Activated naive CD4-positive, alpha-beta T cell treated with anti-CD3 and anti-CD28 coated beads, Interleukin-2, amount 50 U/mL, for 16 hours (primary cell): ENCODE measurements around the gene HIVEP3.

Experiments used
- DNase-seq: peaks from one replicate; pipeline ENCODE4 v3.0.0-alpha.2; 2020

The HIVEP3 gene

DNA sequence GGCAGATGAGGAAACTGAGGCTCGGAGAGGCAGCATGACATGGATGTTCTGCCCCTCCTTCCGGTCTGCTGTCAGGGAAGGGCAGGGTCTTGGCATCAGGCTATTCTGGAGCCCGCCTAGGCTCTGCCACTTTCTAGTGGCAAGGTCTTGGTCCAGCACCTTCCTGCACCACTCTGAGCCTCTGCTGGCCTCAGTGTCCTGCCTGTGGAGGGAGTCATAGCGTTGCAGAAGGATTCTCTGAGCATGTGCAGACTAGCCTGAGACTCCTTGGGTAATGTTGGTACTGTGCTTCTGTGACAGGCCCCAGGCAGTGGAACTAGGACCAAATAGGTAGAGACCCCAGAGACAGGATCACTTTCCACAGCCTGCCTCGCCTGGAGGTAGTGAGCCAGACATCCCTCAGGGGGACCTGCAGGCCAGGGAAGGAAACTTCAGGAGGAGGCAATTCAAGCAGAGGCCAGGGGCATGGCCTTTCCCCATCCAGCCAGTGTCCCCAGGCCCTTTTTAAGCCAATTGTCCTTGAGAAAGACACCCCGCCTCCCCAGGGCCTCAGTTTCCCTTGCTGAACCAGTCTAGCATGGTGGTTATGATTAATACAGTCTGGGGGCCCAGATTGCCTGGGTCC, 444.9 kb downstream of the HIVEP3 start:
- DNase-seq: no peak

DNA sequence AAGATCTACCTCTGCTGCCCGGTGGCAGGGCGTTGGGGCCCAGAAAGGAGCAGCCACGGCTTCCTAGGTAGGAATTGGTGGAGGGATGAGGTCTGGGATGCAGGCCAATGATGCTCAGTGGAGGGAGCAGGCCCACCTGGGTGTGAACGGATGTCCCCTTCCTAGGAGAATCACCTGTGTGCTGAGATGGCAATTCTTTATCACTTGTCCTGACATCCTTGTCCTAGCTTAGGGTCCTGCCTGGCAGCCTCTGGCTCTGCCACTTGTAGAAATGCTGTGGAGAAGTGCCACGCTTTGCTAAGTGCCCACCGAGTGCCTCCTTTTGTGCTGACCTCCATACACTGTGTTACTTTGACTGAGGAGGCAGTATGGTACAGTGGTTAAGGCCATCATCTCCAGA, 447.1 kb downstream of the HIVEP3 start:
- DNase-seq: no peak

DNA sequence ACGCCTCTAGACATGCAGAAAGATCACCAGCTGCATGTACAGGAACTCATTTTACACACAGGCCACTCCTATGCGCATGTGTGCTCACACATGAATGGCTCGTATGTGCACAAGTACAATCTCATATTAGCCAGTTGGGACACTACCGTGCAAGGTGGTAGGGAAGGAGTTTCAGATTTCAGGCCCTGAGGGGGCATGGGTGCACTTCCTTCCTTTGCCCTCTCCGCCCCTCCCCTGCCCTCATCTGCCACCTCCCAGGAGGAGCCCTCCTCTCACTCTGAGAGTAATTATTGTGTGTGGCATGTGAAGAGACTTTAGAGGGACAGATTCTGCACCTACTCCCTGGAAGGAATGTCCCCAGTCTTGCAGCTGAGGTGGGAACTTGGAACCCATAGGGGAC, 449.0 kb downstream of the HIVEP3 start:
- DNase-seq: no peak

DNA sequence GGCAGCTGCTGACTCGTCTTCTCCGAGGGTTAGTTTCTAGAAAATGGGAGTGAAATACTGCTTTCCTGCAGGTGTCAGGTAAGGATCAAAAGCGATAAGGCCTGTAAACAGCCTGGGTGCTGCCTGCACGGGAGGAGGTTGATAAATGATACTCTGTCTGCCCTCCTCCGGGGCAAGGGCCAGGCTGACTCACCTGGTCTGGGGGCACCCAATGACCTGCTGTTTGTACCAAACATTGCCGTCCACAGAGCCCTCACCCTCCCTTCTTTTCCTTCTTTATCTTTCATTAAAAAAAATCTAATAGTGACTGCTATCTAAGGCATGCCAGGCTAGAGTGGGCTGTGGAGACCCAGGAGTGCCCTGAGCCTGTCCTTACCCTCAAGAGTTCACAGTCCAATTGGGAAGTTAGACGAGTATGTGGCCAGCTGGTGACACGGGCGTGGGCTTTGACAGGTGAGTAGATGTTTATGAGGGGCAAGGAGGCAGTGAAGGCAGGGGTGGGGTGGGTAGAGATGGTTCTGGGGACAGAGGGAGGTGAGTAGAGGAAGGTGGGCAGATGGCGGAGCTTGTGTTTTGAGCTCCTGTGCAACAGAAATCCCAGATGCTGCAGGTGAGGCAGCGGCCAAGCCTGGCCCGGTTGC, 450.5 kb downstream of the HIVEP3 start:
- no peak for DNase-seq

DNA sequence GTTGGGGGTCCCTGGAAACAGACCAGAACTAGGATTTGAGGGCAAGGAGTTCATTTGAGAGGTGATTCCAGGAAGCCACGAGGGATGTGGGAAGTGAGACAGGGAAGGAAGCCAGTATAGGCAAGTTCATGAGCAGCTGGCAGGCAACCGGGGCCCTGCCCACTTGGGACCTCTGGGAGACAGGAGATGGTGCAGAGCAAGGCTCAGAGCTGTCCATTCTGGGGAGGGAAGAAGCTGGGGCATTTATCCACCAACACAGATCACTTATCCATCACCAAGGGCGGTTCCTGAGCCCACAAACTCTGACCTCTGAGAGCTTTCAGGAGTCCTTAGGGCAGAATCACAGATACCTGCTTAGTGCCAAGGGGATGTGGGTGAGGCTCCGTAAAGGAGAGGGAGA, 451.0 kb downstream of the HIVEP3 start:
- no peak for DNase-seq

DNA sequence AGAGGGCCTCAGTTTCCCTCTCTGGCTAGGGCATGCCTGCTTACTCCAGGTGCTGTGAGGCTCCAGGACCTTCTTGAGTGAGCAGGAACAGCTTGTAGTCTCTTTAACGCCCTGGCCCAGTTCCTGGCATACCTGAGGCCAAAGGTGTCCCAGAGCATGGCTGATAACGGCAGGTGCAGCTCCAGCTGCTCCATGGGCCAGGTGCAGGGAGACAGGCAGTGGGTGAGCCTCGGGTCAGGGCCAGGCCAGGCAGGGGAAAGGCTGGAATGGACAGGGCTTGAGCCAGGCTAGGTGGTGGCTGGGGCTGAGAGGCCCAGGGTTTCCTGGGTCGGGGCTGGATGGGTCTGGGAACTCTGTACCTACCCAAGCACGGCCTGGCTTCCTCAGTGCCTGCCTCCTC, 452.6 kb downstream of the HIVEP3 start:
- DNase-seq: no peak

DNA sequence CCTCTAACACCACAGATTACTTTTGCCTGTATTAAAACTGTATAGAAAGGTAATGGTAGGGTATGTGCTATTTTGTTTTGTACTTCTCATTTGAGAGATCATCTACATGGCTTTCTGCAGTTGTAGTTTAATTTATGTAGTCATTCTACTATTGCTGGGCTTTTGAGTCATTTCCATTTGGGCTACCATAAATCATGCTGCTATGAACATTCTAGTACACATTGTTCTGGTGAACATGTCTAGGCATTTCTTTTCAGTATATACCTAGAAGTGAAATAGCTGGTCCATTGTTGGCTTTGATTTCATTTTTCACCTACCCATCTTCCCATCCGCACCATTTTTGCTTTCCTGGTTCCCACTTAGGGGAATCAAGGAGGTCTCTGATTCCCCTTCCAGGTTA, 453.0 kb downstream of the HIVEP3 start:
- no peak for DNase-seq

DNA sequence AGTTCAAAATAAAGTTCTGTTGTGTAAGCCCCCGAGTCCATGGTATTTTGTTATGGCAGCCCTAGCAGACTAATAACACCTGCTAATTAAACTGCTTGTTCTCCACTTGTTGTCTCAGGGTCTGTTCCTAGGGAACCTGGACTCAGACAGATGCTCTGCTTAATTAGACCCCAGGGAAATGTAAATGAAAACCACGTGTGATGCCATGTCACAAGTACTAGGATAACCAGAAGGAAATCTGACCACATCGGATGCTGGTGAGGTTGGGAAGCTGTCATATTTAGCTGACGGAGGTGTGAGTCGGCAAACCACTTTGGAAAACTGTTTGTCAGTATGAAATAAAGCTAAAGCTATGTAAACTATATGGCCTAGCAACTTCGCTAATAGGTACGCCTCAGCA, 453.8 kb downstream of the HIVEP3 start:
- no peak for DNase-seq

DNA sequence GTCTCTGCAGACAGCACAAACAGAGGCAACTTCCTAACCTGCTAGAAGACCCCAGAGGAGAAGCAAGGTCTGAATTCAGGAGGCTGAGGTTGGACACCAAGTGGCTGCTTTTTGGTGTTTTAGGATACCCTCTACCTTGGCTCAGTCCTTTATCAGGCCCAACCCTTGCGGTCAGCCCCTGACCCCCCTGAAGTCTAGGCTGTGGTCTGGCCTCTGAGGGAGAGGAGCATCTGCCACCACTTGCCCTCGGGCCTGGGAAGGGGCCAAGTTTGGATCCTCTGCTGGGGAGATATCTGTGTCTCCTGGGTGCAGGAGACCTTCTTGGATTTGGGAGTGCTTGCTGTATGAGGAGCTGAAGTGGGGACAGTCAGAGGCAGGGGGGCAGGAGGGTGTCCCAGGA, 455.2 kb downstream of the HIVEP3 start:
- no peak for DNase-seq

DNA sequence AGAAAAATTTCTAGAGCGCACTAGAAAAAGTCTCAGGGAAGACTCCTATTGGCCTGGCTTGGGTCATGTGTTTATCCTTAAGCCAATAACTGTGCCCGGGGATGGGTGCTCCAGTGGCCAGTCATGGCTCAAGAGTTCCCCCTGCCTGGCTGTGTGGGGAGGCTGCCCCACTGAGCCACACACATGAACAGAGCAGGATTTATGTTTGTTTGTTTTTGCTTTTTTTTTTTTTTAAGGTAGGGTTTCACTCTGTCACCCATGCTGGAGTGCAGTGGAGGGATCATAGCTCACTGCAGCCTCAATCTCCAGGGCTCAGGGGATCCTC, 456.1 kb downstream of the HIVEP3 start:
- no peak for DNase-seq

DNA sequence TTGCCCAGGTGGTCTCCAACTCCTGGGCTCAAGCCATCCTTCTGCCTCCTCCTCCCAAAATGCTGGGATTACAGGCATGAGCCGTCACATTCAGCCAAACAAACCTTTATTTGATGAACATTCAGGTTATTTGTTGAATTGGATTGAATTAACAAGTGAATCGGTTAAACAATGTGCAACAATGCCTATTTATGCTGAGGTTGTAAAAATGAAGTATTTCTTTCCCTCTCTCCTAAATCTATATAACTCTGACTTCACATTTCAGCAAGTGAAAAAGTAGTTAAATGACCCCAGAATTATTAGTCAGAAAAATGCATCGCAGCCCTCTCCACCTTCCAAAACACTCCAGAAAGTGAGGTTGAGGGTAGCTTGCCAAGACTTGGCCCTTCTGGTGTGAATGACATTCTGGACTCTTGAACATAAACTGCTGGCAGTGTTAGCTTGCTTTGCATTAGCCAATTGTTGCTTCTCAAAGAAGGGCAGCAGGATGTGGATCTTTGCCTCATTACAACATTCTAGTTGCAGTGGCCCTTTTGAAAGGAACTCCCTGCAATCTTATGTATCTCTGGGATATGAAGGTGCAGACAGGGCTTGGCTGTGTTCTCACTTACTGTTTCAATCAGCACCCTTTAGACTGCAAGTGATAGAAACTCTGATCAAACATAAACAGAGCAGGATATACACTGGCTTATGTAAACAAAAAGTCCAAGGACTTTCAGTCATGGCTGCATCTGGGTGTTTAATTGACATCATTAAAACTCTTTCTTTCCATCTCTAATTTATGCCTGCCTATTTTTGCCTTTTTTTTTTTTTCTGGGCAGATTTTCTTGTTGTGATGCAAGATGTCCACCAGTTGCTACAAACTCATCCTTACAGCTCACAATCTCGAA, 456.7 kb downstream of the HIVEP3 start:
- no peak for DNase-seq

DNA sequence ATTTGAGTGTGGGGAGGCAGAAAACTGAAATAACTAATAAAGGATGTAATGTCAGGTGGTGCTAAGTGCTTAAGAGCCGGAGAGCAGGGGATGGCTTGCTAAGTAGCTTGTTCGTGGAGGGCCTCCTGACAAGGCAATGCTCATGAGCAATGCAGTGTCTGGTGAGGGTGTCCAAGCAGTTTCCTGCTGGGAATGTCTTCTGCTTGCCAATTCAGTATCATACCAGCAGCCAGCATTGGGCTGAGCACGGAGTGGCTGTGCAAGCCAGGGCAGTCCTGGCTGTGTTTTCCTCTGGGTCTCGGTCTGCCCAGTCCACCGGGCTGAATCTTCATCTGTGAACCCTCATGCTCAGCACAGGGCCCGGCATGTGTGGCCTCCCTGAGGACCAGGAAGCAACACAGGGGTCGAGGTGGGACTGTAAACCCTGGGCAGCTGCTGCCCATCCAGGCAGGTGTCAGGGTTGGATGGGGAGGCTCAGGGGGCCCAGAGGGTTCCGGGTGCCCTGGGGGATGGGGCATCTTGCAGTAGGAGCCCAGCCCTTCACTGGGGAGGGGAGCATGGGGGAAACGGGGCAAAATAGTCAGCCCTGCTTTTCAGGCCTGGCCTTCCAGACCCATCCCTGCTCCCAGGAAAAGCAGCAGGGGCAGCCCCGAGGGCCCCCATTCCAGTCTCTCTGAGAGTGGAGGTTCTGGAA, 461.7 kb downstream of the HIVEP3 start:
- no peak for DNase-seq
